PC-9 (cell line): Measurements from ENCODE around the gene DDX39B. TPM values are rescaled to one million over a fixed set of nuclear protein-coding genes. Genes with fewer than 3 reads are reported as not detected.

ENCODE experiments used
- BruUV-seq: library from RNA; stranded (reverse); fragments of 400-500 nt; replicated peaks from 2 replicates; lab custom pipeline; 2021; lab: Mats Ljungman, UMichigan
- CTCF ChIA-PET: fragments of 300-600 bp; sonication (Branson Sonifier 250); formaldehyde crosslinking; loops from one replicate; lab custom pipeline; 2022; ENCODE audit warnings: antibody characterized with exemption; lab: Charles Lee
- POLR2A ChIA-PET: fragments of 300-600 bp; sonication (Branson Sonifier 250); formaldehyde crosslinking; loops from one replicate; lab custom pipeline; 2022; ENCODE audit warnings: antibody characterized with exemption; ENCODE audit not compliant: unreplicated experiment; lab: Charles Lee
- DNase-seq, 2 experiments: peaks; one replicate each; pipeline versions ENCODE4 v3.0.0 to v3.0.0-alpha.2; 2015 to 2022; ENCODE audit warnings: mixed read lengths in 1 of 2
- H2AFZ ChIP-seq: fragments of 200-600 bp; sonication (generic); 2 replicates; pipeline ENCODE4 v1.8.1; 2017; ENCODE audit warnings: antibody characterized with exemption
- H3F3A ChIP-seq: fragments of 200-600 bp; sonication (generic); 2 replicates; pipeline ENCODE4 v1.8.1; 2017; ENCODE audit warnings: antibody characterized with exemption, mild to moderate bottlenecking, low read depth; ENCODE audit not compliant: insufficient read depth
- H3K27ac ChIP-seq: fragments of 200-600 bp; sonication (generic); 2 replicates; pipeline ENCODE4 v1.6.1; 2016; ENCODE audit warnings: mixed run types
- H3K27me3 ChIP-seq: fragments of 200-600 bp; sonication (generic); 2 replicates; pipeline ENCODE4 v1.6.1; 2016; ENCODE audit warnings: low read depth, mixed run types; ENCODE audit not compliant: insufficient read depth
- H3K36me3 ChIP-seq: fragments of 200-600 bp; sonication (generic); 2 replicates; pipeline ENCODE4 v1.6.1; 2016; ENCODE audit warnings: low read depth, mixed run types
- H3K4me1 ChIP-seq: fragments of 200-600 bp; sonication (generic); replicated peaks from 2 replicates; pipeline ENCODE4 v1.6.1; 2016; ENCODE audit warnings: mixed run types; ENCODE audit not compliant: insufficient read depth
- H3K4me2 ChIP-seq: fragments of 200-600 bp; sonication (generic); 2 replicates; pipeline ENCODE4 v1.6.1; 2017; ENCODE audit warnings: mixed run types
- H3K4me3 ChIP-seq: fragments of 200-600 bp; sonication (generic); 2 replicates; pipeline ENCODE4 v1.6.1; 2016; ENCODE audit warnings: mixed run types
- H3K79me2 ChIP-seq: fragments of 200-600 bp; sonication (generic); 2 replicates; pipeline ENCODE4 v1.6.1; 2017; ENCODE audit warnings: low read depth, mixed run types
- H3K9me2 ChIP-seq: fragments of 200-600 bp; sonication (generic); 2 replicates; pipeline ENCODE4 v1.8.1; 2017; ENCODE audit warnings: mild to moderate bottlenecking; ENCODE audit not compliant: insufficient read depth
- H3K9me3 ChIP-seq: fragments of 200-600 bp; sonication (generic); 2 replicates; pipeline ENCODE4 v1.8.1; 2016; ENCODE audit warnings: low read depth; ENCODE audit not compliant: insufficient read depth
- H4K20me1 ChIP-seq: fragments of 200-600 bp; sonication (generic); 2 replicates; pipeline ENCODE4 v1.8.1; 2017; ENCODE audit not compliant: insufficient read depth
- CTCF ChIP-seq: fragments of 200-600 bp; sonication (generic); conservative IDR thresholded peaks from 2 replicates; pipeline ENCODE4 v1.6.1; 2017; ENCODE audit warnings: mixed run types, antibody characterized with exemption, mild to moderate bottlenecking, moderate library complexity
- EZH2 ChIP-seq: fragments of 200-600 bp; sonication (generic); IDR thresholded peaks from 2 replicates; pipeline ENCODE4 v1.8.0; 2017; ENCODE audit warnings: antibody characterized with exemption, low read depth
- intact Hi-C: fragments of 100-400 bp; cut with micrococcal nuclease; formaldehyde crosslinking; loops from one replicate; pipeline ENCODE4 v1.10.0; 2022; ENCODE audit not compliant: unreplicated experiment
- total RNA-seq: library from RNA; stranded (reverse); gene quantifications from 2 replicates; pipeline ENCODE4 v1.2.3, GENCODE V29; 2021

DDX39B gene
- total RNA-seq, 1 experiment from 2014 or later: 383 TPM

- Histone ChIP-seq H3K27ac (no peak overlapping the region), H3F3A (peaks cover 74% of the 10 kb centered on the region), H3K27me3 (no peaks in the 10 kb centered on the region), H3K4me2 (no peak overlapping the region), H4K20me1 (peaks cover 79% of the 10 kb centered on the region), H3K79me2 (peaks cover 30% of the 10 kb centered on the region), H3K4me3 (no peak overlapping the region), H2AFZ (no peak overlapping the region), H3K4me1 (no peaks in the 10 kb centered on the region), H3K9me2 (no peaks in the 10 kb centered on the region), H3K9me3 (no peaks in the 10 kb centered on the region), H3K36me3 (peaks cover 52% of the 10 kb centered on the region)
- intact Hi-C loops: no loop called here
- no TSS peak for BruUV-seq
- DNase-seq: no peak
- ChIA-PET CTCF (no interaction called here), POLR2A (interaction anchor here (0.5 kb wide), 1 partner anchor 91 kb away, joined by 5 read pairs; no protein-coding TSS in a partner anchor)
- no peak for TF ChIP-seq EZH2
- TF ChIP-seq CTCF: no peak
These were observed 9.0 kb downstream of the DDX39B start for GRCh38 chr6:31532644-31533454.

DNA sequence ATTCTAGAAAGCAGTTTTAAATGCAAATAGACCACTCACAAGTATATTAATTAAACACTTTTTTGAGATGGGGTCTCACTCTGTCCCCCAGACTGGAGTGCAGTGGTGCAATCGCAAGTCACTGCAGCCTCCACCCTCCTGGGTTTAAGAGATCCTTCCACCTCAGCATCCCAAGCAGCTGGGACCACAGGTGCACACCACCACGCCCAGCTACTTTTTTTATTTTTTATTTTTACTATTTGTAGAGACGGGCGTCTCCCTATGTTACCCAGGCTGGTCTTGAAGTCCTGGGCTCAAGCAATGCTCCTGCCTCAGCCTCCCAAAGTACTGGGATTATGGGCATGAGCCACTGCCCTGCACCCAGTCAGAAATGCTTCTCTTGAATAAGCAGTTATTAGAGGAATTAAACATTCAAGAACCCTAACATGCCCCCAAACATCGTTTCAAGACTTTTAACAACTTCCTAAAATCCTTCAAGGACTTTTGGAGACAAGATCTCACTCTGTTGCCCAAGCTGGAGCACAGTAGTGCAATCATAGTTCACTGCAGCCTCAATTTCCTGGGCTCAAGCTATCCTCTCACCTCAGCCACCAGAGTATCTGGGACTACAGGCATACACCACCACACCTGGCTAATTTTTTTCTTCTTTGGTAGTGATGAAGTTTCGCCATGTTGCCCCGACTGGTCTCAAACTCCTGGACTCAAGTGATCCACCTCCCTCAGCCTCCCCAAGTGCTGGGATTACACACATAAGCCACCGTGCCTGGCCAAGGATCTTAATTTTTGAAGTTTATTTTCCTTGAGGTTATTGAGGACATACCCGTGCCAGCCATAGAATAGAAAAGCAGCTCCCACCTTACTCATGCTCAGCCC, 9.8 kb downstream of the DDX39B start:
- DNase-seq: no peak
- Histone ChIP-seq H4K20me1 (peaks cover 71% of the 10 kb centered on the region), H3K27me3 (no peaks in the 10 kb centered on the region), H3F3A (peaks cover 77% of the 10 kb centered on the region), H3K27ac (no peak overlapping the region), H3K9me2 (no peaks in the 10 kb centered on the region), H3K9me3 (no peaks in the 10 kb centered on the region), H3K4me2 (no peak overlapping the region), H3K79me2 (peaks cover 23% of the 10 kb centered on the region), H3K4me1 (no peaks in the 10 kb centered on the region), H3K4me3 (no peak overlapping the region), H3K36me3 (peaks cover 52% of the 10 kb centered on the region), H2AFZ (no peak overlapping the region)
- intact Hi-C loops: no loop called here
- TF ChIP-seq CTCF (no peak), EZH2 (no peak)
- POLR2A ChIA-PET: interaction anchor here (0.5 to 0.6 kb wide), 3 partner anchors 8 to 92 kb away, joined by 5 to 6 read pairs (median 5); no protein-coding TSS in a partner anchor
- no TSS peak for BruUV-seq
- CTCF ChIA-PET: interaction anchor here (0.7 kb wide), 1 partner anchor 79 kb away, joined by 3 read pairs; no protein-coding TSS in a partner anchor

DNA sequence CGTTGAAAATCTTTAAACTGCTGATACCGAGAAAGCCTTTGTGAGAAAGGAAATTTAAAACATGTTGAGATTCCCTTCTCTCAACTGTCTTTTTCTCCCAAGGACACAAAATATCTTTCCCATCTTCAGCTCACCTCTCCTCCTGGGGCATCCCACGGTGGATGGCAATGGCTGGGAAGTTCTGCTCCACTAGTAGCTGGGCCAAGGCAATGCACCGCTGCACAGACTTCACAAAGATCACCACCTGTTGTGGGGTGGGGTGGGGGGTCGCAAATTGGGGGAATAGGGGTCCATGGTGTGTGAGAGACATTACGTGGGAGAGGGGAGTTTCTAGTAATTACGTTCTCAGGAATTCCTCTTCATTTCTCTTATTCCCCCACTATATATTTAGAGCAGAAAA, 10.6 kb downstream of the DDX39B start:
- no TSS peak for BruUV-seq
- 0 out of 2 replicates have a peak, but pooled peaks cover 4% of the 10 kb centered on the region for H3K4me1 ChIP-seq
- H2AFZ ChIP-seq: no peak overlapping the region
- no peak overlapping the region for H3K4me2 ChIP-seq
- no peak overlapping the region for H3K4me3 ChIP-seq
- peaks cover 74% of the 10 kb centered on the region for H3F3A ChIP-seq
- no peak overlapping the region for H3K27ac ChIP-seq
- POLR2A ChIA-PET: interaction anchor here (0.6 kb wide), 2 partner anchors 9 to 35 kb away, joined by 5 to 6 read pairs; no protein-coding TSS in a partner anchor
- TF ChIP-seq CTCF (no peak), EZH2 (no peak)
- peaks cover 46% of the 10 kb centered on the region for H3K36me3 ChIP-seq
- H3K27me3 ChIP-seq: no peaks in the 10 kb centered on the region
- no peaks in the 10 kb centered on the region for H3K9me3 ChIP-seq
- DNase-seq: no peak
- peaks cover 16% of the 10 kb centered on the region for H3K79me2 ChIP-seq
- intact Hi-C loops: no loop called here
- H4K20me1 ChIP-seq: peaks cover 63% of the 10 kb centered on the region
- no peaks in the 10 kb centered on the region for H3K9me2 ChIP-seq
- CTCF ChIA-PET: interaction anchor here (0.7 kb wide), 1 partner anchor 80 kb away, joined by 3 read pairs; no protein-coding TSS in a partner anchor
